ENCODE results near the gene FOXP2. TPM values are rescaled to one million over a fixed set of nuclear protein-coding genes. Genes with fewer than 3 reads are reported as not detected.

Gene FOXP2
- total RNA-seq, 2 donors from 2014 or later, result 13.3 to 14.9 TPM

GRCh38 chr7:114711241-114711640 is 296.6 kb downstream of the FOXP2 start:
- no peak overlapping the region for H3K9ac ChIP-seq (ENCODE audit: extremely low read depth, low read length, poor library complexity, severe bottlenecking)
- H3K36me3 ChIP-seq (ENCODE audit: control insufficient read depth, insufficient read depth, low read length), result no peaks in the 10 kb centered on the region
- H3K9me3 ChIP-seq (ENCODE audit: control insufficient read depth, low read length), result no peaks in the 10 kb centered on the region
- no peaks in the 10 kb centered on the region for H3K36me3 Mint-ChIP-seq (ENCODE audit: low read depth)
- no peaks in the 10 kb centered on the region for H3K9me3 Mint-ChIP-seq
- H3K27ac ChIP-seq (ENCODE audit: low read depth, low read length), result no peak overlapping the region
- H3K4me1 ChIP-seq (ENCODE audit: control insufficient read depth, insufficient read depth, low read length), result no peaks in the 10 kb centered on the region
- DNase-seq, result no peak
- 78 to 88% methylated on average over 1 to 4 of the region's 4 CpGs for WGBS, 2 experiments (ENCODE audit: insufficient coverage in 1 of 2, insufficient read length in 1 of 2)
- no peaks in the 10 kb centered on the region for H3K27me3 Mint-ChIP-seq (ENCODE audit: insufficient read depth)
- H3K4me3 Mint-ChIP-seq, result no peak overlapping the region
- H3K27me3 ChIP-seq (ENCODE audit: control insufficient read depth, insufficient read depth, low read length, poor library complexity, severe bottlenecking), result no peaks in the 10 kb centered on the region
- no peak for TF ChIP-seq CTCF (conservative IDR thresholded peaks at IDR 0.05)
- no peak overlapping the region for H3K4me3 ChIP-seq (ENCODE audit: low read length)
- H3K4me1 Mint-ChIP-seq, result peaks cover 9% of the 10 kb centered on the region
- H3K27ac Mint-ChIP-seq, result no peak overlapping the region

- H3K4me3 Mint-ChIP-seq, result no peak overlapping the region
- H3K36me3 Mint-ChIP-seq (ENCODE audit: low read depth), result no peaks in the 10 kb centered on the region
- H3K27me3 ChIP-seq (ENCODE audit: control insufficient read depth, insufficient read depth, low read length, poor library complexity, severe bottlenecking), result no peaks in the 10 kb centered on the region
- H3K36me3 ChIP-seq (ENCODE audit: control insufficient read depth, insufficient read depth, low read length), result no peaks in the 10 kb centered on the region
- DNase-seq, result no peak
- H3K4me3 ChIP-seq (ENCODE audit: low read length), result no peak overlapping the region
- H3K27ac ChIP-seq (ENCODE audit: low read depth, low read length), result no peak overlapping the region
- H3K9me3 Mint-ChIP-seq, result no peaks in the 10 kb centered on the region
- TF ChIP-seq CTCF (conservative IDR thresholded peaks at IDR 0.05), result no peak
- no peaks in the 10 kb centered on the region for H3K4me1 ChIP-seq (ENCODE audit: control insufficient read depth, insufficient read depth, low read length)
- H3K27me3 Mint-ChIP-seq (ENCODE audit: insufficient read depth), result no peaks in the 10 kb centered on the region
- no peak overlapping the region for H3K27ac Mint-ChIP-seq
- 57% methylated on average over 3 of the region's 3 CpGs; no CpG with 5 or more reads in 1 of the 2 experiments for WGBS, 2 experiments (ENCODE audit: insufficient coverage in 1 of 2, insufficient read length in 1 of 2)
- H3K9me3 ChIP-seq (ENCODE audit: control insufficient read depth, low read length), result no peaks in the 10 kb centered on the region
- peaks cover 5% of the 10 kb centered on the region for H3K4me1 Mint-ChIP-seq
- no peak overlapping the region for H3K9ac ChIP-seq (ENCODE audit: extremely low read depth, low read length, poor library complexity, severe bottlenecking)
These were observed 301.3 kb downstream of the FOXP2 start for GRCh38 chr7:114715907-114716306.

GRCh38 chr7:114718861-114719260 is 304.2 kb downstream of the FOXP2 start:
- Mint-ChIP-seq H3K27ac (no peak overlapping the region), H3K27me3 (ENCODE audit: insufficient read depth) (no peaks in the 10 kb centered on the region), H3K4me3 (no peak overlapping the region), H3K9me3 (no peaks in the 10 kb centered on the region), H3K4me1 (no peaks in the 10 kb centered on the region), H3K36me3 (ENCODE audit: low read depth) (no peaks in the 10 kb centered on the region)
- H3K27me3 ChIP-seq (ENCODE audit: control insufficient read depth, insufficient read depth, low read length, poor library complexity, severe bottlenecking), result no peaks in the 10 kb centered on the region
- 80 to 98% methylated on average over 1 to 3 of the region's 3 CpGs for WGBS, 2 experiments (ENCODE audit: insufficient coverage in 1 of 2, insufficient read length in 1 of 2)
- no peak overlapping the region for H3K9ac ChIP-seq (ENCODE audit: extremely low read depth, low read length, poor library complexity, severe bottlenecking)
- no peak for DNase-seq
- TF ChIP-seq CTCF (conservative IDR thresholded peaks at IDR 0.05), result no peak
- H3K4me1 ChIP-seq (ENCODE audit: control insufficient read depth, insufficient read depth, low read length), result no peaks in the 10 kb centered on the region
- H3K4me3 ChIP-seq (ENCODE audit: low read length), result no peak overlapping the region
- H3K36me3 ChIP-seq (ENCODE audit: control insufficient read depth, insufficient read depth, low read length), result no peaks in the 10 kb centered on the region
- no peaks in the 10 kb centered on the region for H3K9me3 ChIP-seq (ENCODE audit: control insufficient read depth, low read length)
- H3K27ac ChIP-seq (ENCODE audit: low read depth, low read length), result no peak overlapping the region

All from endodermal cell (in vitro differentiated cells).